NCI-H446 (cell line): ENCODE measurements around the gene TAS2R5.
A peak's percentile ranks its signal among the peaks of the same experiment; 100 is the strongest.
"Not testable (repeated sequence)": the region's sequence is repeated elsewhere in the genome, so short reads cannot be mapped to it uniquely, and the experiment has no call there.

Experiments
- DNase-seq, 2 experiments: peaks; one replicate each; lab custom pipeline; 2025; lab: John Stamatoyannopoulos, UW

The TAS2R5 gene

GRCh38 chr7:141789917-141790316 lies at the start of gene TAS2R5:
TAS2R5 (plus strand) TSS chr7:141790217; CDS start chr7:141790362, 145 bp downstream.
- DNase-seq, result no peak

GRCh38 chr7:141742229-141742628 lies 47.8 kb upstream of the TAS2R5 start:
- no peak for DNase-seq

GRCh38 chr7:141744131-141744530 lies 45.9 kb upstream of the TAS2R5 start:
- DNase-seq, result no peak

GRCh38 chr7:141748396-141748795 lies 41.6 kb upstream of the TAS2R5 start:
- no peak for DNase-seq

GRCh38 chr7:141751904-141752303 lies 38.1 kb upstream of the TAS2R5 start:
- not testable (repeated sequence) for DNase-seq

- DNase-seq, result no peak
Measured at GRCh38 chr7:141752634-141753033, 37.4 kb upstream of the TAS2R5 start.

- peak; percentile 3 to 28 for DNase-seq
Measured at GRCh38 chr7:141754939-141755338, 35.1 kb upstream of the TAS2R5 start.

- DNase-seq, result no peak
Measured at GRCh38 chr7:141763797-141764196, 26.2 kb upstream of the TAS2R5 start, which contains the start of gene TAS2R3. TAS2R3 (plus strand) TSS chr7:141764097; CDS start chr7:141764159, 62 bp downstream.

- not testable (repeated sequence) for DNase-seq
Measured at GRCh38 chr7:141770083-141770583, 19.9 kb upstream of the TAS2R5 start.

GRCh38 chr7:141776374-141776773 lies 13.6 kb upstream of the TAS2R5 start, which contains the start of gene TAS2R4:
TAS2R4 (plus strand) TSS chr7:141776674; CDS start chr7:141778489, 1,815 bp downstream.
- no peak for DNase-seq

GRCh38 chr7:141785706-141786552 lies 4.1 kb upstream of the TAS2R5 start:
- peak; percentile 23 to 61 for DNase-seq

- DNase-seq, result no peak
Measured at GRCh38 chr7:141788296-141788695, 1.7 kb upstream of the TAS2R5 start.

- no peak for DNase-seq
Measured at GRCh38 chr7:141792526-141792925, 2.5 kb downstream of the TAS2R5 start.

GRCh38 chr7:141820067-141820466 lies 30.1 kb downstream of the TAS2R5 start:
- DNase-seq, result no peak

- DNase-seq, result not testable (repeated sequence)
Measured at GRCh38 chr7:141822432-141822831, 32.4 kb downstream of the TAS2R5 start.

GRCh38 chr7:141837683-141838082 lies 47.7 kb downstream of the TAS2R5 start:
- DNase-seq, result no peak

GRCh38 chr7:141838581-141838980 lies 48.6 kb downstream of the TAS2R5 start:
- DNase-seq, result no peak

- DNase-seq, result no peak
Measured at GRCh38 chr7:141839256-141839655, 49.2 kb downstream of the TAS2R5 start.

GRCh38 chr7:141840708-141841107 lies 50.7 kb downstream of the TAS2R5 start:
- no peak for DNase-seq
